Measurements from ENCODE around the gene ACVRL1. TPM values are rescaled to one million over a fixed set of nuclear protein-coding genes. Genes with fewer than 3 reads are reported as not detected.

The ACVRL1 gene
- total RNA-seq, 1 donor from 2014 or later: not detected

GRCh38 chr12:51954561-51955361, 47.5 kb downstream of the ACVRL1 start:
- Mint-ChIP-seq H3K4me3 (no peak overlapping the region), H3K27me3 (peaks cover 24% of the 10 kb centered on the region), H3K27ac (no peak overlapping the region), H3K4me1 (peaks cover 26% of the 10 kb centered on the region), H3K9me3 (no peaks in the 10 kb centered on the region), H3K36me3 (ENCODE audit: low read depth) (no peaks in the 10 kb centered on the region)
- no peak for DNase-seq
- intact Hi-C loops (cut with micrococcal nuclease): no loop called here

- H3K4me1 Mint-ChIP-seq: peaks cover 26% of the 10 kb centered on the region
- intact Hi-C loops (cut with micrococcal nuclease): no loop called here
- H3K27me3 Mint-ChIP-seq: peaks cover 19% of the 10 kb centered on the region
- no peak overlapping the region for H3K4me3 Mint-ChIP-seq
- no peaks in the 10 kb centered on the region for H3K9me3 Mint-ChIP-seq
- no peak for DNase-seq
- H3K27ac Mint-ChIP-seq: no peak overlapping the region
- no peaks in the 10 kb centered on the region for H3K36me3 Mint-ChIP-seq (ENCODE audit: low read depth)
Observed at GRCh38 chr12:51955702-51956101, 48.4 kb downstream of the ACVRL1 start.

GRCh38 chr12:51958542-51958941, 51.2 kb downstream of the ACVRL1 start:
- Mint-ChIP-seq H3K4me1 (peaks cover 18% of the 10 kb centered on the region), H3K9me3 (no peaks in the 10 kb centered on the region), H3K36me3 (ENCODE audit: low read depth) (peaks cover 3% of the 10 kb centered on the region), H3K27ac (no peak overlapping the region), H3K4me3 (no peak overlapping the region), H3K27me3 (peaks cover 10% of the 10 kb centered on the region)
- DNase-seq: no peak
- intact Hi-C loops (cut with micrococcal nuclease): no loop called here

GRCh38 chr12:51959211-51959610, 51.9 kb downstream of the ACVRL1 start:
- intact Hi-C loops (cut with micrococcal nuclease): no loop called here

GRCh38 chr12:51959921-51960320, 52.6 kb downstream of the ACVRL1 start:
- Mint-ChIP-seq H3K9me3 (no peaks in the 10 kb centered on the region), H3K4me1 (peaks cover 11% of the 10 kb centered on the region), H3K4me3 (no peak overlapping the region), H3K27ac (no peak overlapping the region), H3K27me3 (peaks cover 14% of the 10 kb centered on the region), H3K36me3 (ENCODE audit: low read depth) (peaks cover 3% of the 10 kb centered on the region)
- intact Hi-C loops (cut with micrococcal nuclease): no loop called here
- no peak for DNase-seq

More at GRCh38 chr12:51959211-51959610, 51.9 kb downstream of the ACVRL1 start:
- DNase-seq: no peak
- Mint-ChIP-seq H3K4me1 (peaks cover 13% of the 10 kb centered on the region), H3K27ac (no peak overlapping the region), H3K9me3 (no peaks in the 10 kb centered on the region), H3K27me3 (peaks cover 11% of the 10 kb centered on the region), H3K4me3 (no peak overlapping the region), H3K36me3 (ENCODE audit: low read depth) (peaks cover 3% of the 10 kb centered on the region)

GRCh38 chr12:51960488-51960887, 53.2 kb downstream of the ACVRL1 start:
- Mint-ChIP-seq H3K27ac (no peak overlapping the region), H3K4me3 (no peak overlapping the region), H3K4me1 (peaks cover 11% of the 10 kb centered on the region)

GRCh38 chr12:51960890-51961289, 53.6 kb downstream of the ACVRL1 start:
- H3K27ac Mint-ChIP-seq: no peak overlapping the region
- peaks cover 8% of the 10 kb centered on the region for H3K4me1 Mint-ChIP-seq
- DNase-seq: no peak
- peaks cover 16% of the 10 kb centered on the region for H3K27me3 Mint-ChIP-seq
- H3K4me3 Mint-ChIP-seq: no peak overlapping the region
- intact Hi-C loops (cut with micrococcal nuclease): no loop called here
- H3K9me3 Mint-ChIP-seq: no peaks in the 10 kb centered on the region
- peaks cover 3% of the 10 kb centered on the region for H3K36me3 Mint-ChIP-seq (ENCODE audit: low read depth)

More at GRCh38 chr12:51960488-51960887, 53.2 kb downstream of the ACVRL1 start:
- intact Hi-C loops (cut with micrococcal nuclease): no loop called here
- Mint-ChIP-seq H3K36me3 (ENCODE audit: low read depth) (peaks cover 3% of the 10 kb centered on the region), H3K27me3 (peaks cover 14% of the 10 kb centered on the region), H3K9me3 (no peaks in the 10 kb centered on the region)
- DNase-seq: no peak

GRCh38 chr12:51961834-51962233, 54.5 kb downstream of the ACVRL1 start:
- peaks cover 18% of the 10 kb centered on the region for H3K27me3 Mint-ChIP-seq
- H3K27ac Mint-ChIP-seq: no peak overlapping the region
- DNase-seq: no peak
- no peak overlapping the region for H3K4me3 Mint-ChIP-seq
- H3K4me1 Mint-ChIP-seq: peaks cover 6% of the 10 kb centered on the region
- H3K36me3 Mint-ChIP-seq (ENCODE audit: low read depth): peaks cover 3% of the 10 kb centered on the region
- intact Hi-C loops (cut with micrococcal nuclease): no loop called here
- H3K9me3 Mint-ChIP-seq: no peaks in the 10 kb centered on the region

GRCh38 chr12:51962737-51963136, 55.4 kb downstream of the ACVRL1 start:
- Mint-ChIP-seq H3K36me3 (ENCODE audit: low read depth) (peaks cover 3% of the 10 kb centered on the region), H3K4me3 (no peak overlapping the region), H3K27ac (no peak overlapping the region), H3K9me3 (no peaks in the 10 kb centered on the region), H3K4me1 (peaks cover 6% of the 10 kb centered on the region), H3K27me3 (peaks cover 18% of the 10 kb centered on the region)
- intact Hi-C loops (cut with micrococcal nuclease): no loop called here
- no peak for DNase-seq

GRCh38 chr12:51963477-51963876, 56.2 kb downstream of the ACVRL1 start:
- Mint-ChIP-seq H3K4me1 (peaks cover 6% of the 10 kb centered on the region), H3K27me3 (peaks cover 20% of the 10 kb centered on the region), H3K36me3 (ENCODE audit: low read depth) (peaks cover 3% of the 10 kb centered on the region), H3K4me3 (no peak overlapping the region), H3K27ac (no peak overlapping the region), H3K9me3 (no peaks in the 10 kb centered on the region)
- intact Hi-C loops (cut with micrococcal nuclease): no loop called here
- DNase-seq: no peak

GRCh38 chr12:51969643-51970042, 62.3 kb downstream of the ACVRL1 start:
- H3K9me3 Mint-ChIP-seq: no peaks in the 10 kb centered on the region
- intact Hi-C loops (cut with micrococcal nuclease): loop anchor here (5.0 to 10.0 kb wide), 3 partner anchors 142 to 575 kb away; partner anchors contain the start of gene GALNT6
- H3K4me1 Mint-ChIP-seq: peaks cover 39% of the 10 kb centered on the region
- no peak for DNase-seq
- H3K27me3 Mint-ChIP-seq: peaks cover 31% of the 10 kb centered on the region
- H3K27ac Mint-ChIP-seq: no peak overlapping the region
- H3K36me3 Mint-ChIP-seq (ENCODE audit: low read depth): no peaks in the 10 kb centered on the region
- H3K4me3 Mint-ChIP-seq: no peak overlapping the region

GRCh38 chr12:51970904-51971646, 63.8 kb downstream of the ACVRL1 start:
- Mint-ChIP-seq H3K4me3 (peak overlapping the region; percentile 71), H3K9me3 (no peaks in the 10 kb centered on the region), H3K36me3 (ENCODE audit: low read depth) (no peaks in the 10 kb centered on the region), H3K4me1 (peaks cover 54% of the 10 kb centered on the region), H3K27me3 (peaks cover 23% of the 10 kb centered on the region), H3K27ac (peak overlapping the region; percentile 59)
- intact Hi-C loops (cut with micrococcal nuclease): loop anchor here (1.0 to 10.0 kb wide), 7 partner anchors 9 to 602 kb away; partner anchors contain the start of gene GALNT6
- DNase-seq: peak; percentile 85

GRCh38 chr12:51971679-51972421, 64.5 kb downstream of the ACVRL1 start:
- H3K4me3 Mint-ChIP-seq: peak overlapping the region; percentile 22
- H3K27ac Mint-ChIP-seq: no peak overlapping the region
- peaks cover 62% of the 10 kb centered on the region for H3K4me1 Mint-ChIP-seq
- peaks cover 24% of the 10 kb centered on the region for H3K27me3 Mint-ChIP-seq
- no peaks in the 10 kb centered on the region for H3K9me3 Mint-ChIP-seq
- intact Hi-C loops (cut with micrococcal nuclease): loop anchor here (1.0 to 10.0 kb wide), 7 partner anchors 8 to 603 kb away; partner anchors contain the start of gene GALNT6
- DNase-seq: no peak
- H3K36me3 Mint-ChIP-seq (ENCODE audit: low read depth): peaks cover 6% of the 10 kb centered on the region

All from activated CD4-positive, alpha-beta T cell treated with anti-CD3 and anti-CD28 coated beads, Interleukin-2, amount 10 ng/mL, durations not matched to agents 24 days and 14 days (primary cell).